Effector CD8-positive, alpha-beta T cell (primary cell): ENCODE measurements around the gene GLS.

ENCODE experiments used
- DNase-seq: peaks from one replicate; lab custom pipeline; 2025; lab: John Stamatoyannopoulos, UW

Gene GLS

GRCh38 chr2:191013932-191014652, 133.5 kb downstream of the GLS start, which contains the start of gene STAT1:
TSS of gene STAT1 (minus strand) at chr2:191014171. CDS start at chr2:191010003, 4,168 bp downstream.
- peak; percentile 92 for DNase-seq

GRCh38 chr2:191014653-191015020, 134.0 kb downstream of the GLS start:
- no peak for DNase-seq
